Progenitor cell of endocrine pancreas (in vitro differentiated cells): Measurements from ENCODE around the gene GMDS. TPM values are rescaled to one million over a fixed set of nuclear protein-coding genes. Genes with fewer than 3 reads are reported as not detected.

Experiments used
- DNase-seq: peaks from one replicate; pipeline ENCODE4 v3.0.0; 2021; ENCODE audit warnings: low spot score; ENCODE audit not compliant: unreplicated experiment
- H3K27ac Mint-ChIP-seq: 2 replicates; pipeline ENCODE4 v1.8.0; 2021; ENCODE audit warnings: mild to moderate bottlenecking, moderate library complexity, mixed read lengths
- H3K27me3 Mint-ChIP-seq: 2 replicates; pipeline ENCODE4 v1.8.0; 2021; ENCODE audit warnings: mixed read lengths
- H3K36me3 Mint-ChIP-seq: 2 replicates; pipeline ENCODE4 v1.8.0; 2022; ENCODE audit warnings: mixed read lengths; ENCODE audit not compliant: insufficient read depth
- H3K4me1 Mint-ChIP-seq: 2 replicates; pipeline ENCODE4 v1.8.0; 2021; ENCODE audit warnings: low read depth, mixed read lengths
- H3K4me3 Mint-ChIP-seq: 2 replicates; pipeline ENCODE4 v1.8.0; 2021; ENCODE audit warnings: low read depth, mild to moderate bottlenecking, moderate library complexity, mixed read lengths
- H3K9me3 Mint-ChIP-seq: 2 replicates; pipeline ENCODE4 v1.8.0; 2021; ENCODE audit warnings: low read depth, mixed read lengths
- CTCF ChIP-seq: fragments of 200-600 bp; sonication (generic); IDR thresholded peaks from one replicate; pipeline ENCODE4 v1.5.0; 2021; ENCODE audit warnings: antibody characterized with exemption, mild to moderate bottlenecking; ENCODE audit not compliant: unreplicated experiment
- total RNA-seq: library from RNA; stranded (reverse); gene quantifications from 2 replicates; pipeline ENCODE4 v1.2.1, GENCODE V29; 2021

Gene GMDS
- total RNA-seq, 1 donor from 2014 or later: 17.2 TPM

GRCh38 chr6:1711136-1711535 lies 534.3 kb downstream of the GMDS start:
- Mint-ChIP-seq H3K4me1 (peaks cover 2% of the 10 kb centered on the region), H3K9me3 (no peaks in the 10 kb centered on the region), H3K27me3 (peaks cover 9% of the 10 kb centered on the region), H3K36me3 (no peaks in the 10 kb centered on the region), H3K27ac (no peak overlapping the region), H3K4me3 (no peak overlapping the region)
- DNase-seq: no peak
- no peak for TF ChIP-seq CTCF

GRCh38 chr6:1709234-1709641 lies 536.2 kb downstream of the GMDS start:
- Mint-ChIP-seq H3K36me3 (no peaks in the 10 kb centered on the region), H3K4me3 (no peak overlapping the region), H3K9me3 (no peaks in the 10 kb centered on the region), H3K4me1 (peaks cover 2% of the 10 kb centered on the region), H3K27ac (no peak overlapping the region), H3K27me3 (peaks cover 13% of the 10 kb centered on the region)
- no peak for DNase-seq
- no peak for TF ChIP-seq CTCF

GRCh38 chr6:1708820-1709219 lies 536.6 kb downstream of the GMDS start:
- no peak for DNase-seq
- peaks cover 2% of the 10 kb centered on the region for H3K4me1 Mint-ChIP-seq
- no peak overlapping the region for H3K27ac Mint-ChIP-seq
- H3K9me3 Mint-ChIP-seq: no peaks in the 10 kb centered on the region
- no peak overlapping the region for H3K4me3 Mint-ChIP-seq
- no peak for TF ChIP-seq CTCF
- H3K27me3 Mint-ChIP-seq: peaks cover 13% of the 10 kb centered on the region
- H3K36me3 Mint-ChIP-seq: no peaks in the 10 kb centered on the region

- DNase-seq: no peak
- H3K4me1 Mint-ChIP-seq: peaks cover 2% of the 10 kb centered on the region
- H3K27ac Mint-ChIP-seq: no peak overlapping the region
- TF ChIP-seq CTCF: no peak
- H3K9me3 Mint-ChIP-seq: no peaks in the 10 kb centered on the region
- no peaks in the 10 kb centered on the region for H3K36me3 Mint-ChIP-seq
- peaks cover 14% of the 10 kb centered on the region for H3K27me3 Mint-ChIP-seq
- no peak overlapping the region for H3K4me3 Mint-ChIP-seq
Measured at GRCh38 chr6:1708122-1708521, 537.3 kb downstream of the GMDS start.

GRCh38 chr6:1705630-1706029 lies 539.8 kb downstream of the GMDS start:
- Mint-ChIP-seq H3K27me3 (peaks cover 21% of the 10 kb centered on the region), H3K4me1 (peaks cover 2% of the 10 kb centered on the region), H3K27ac (no peak overlapping the region), H3K9me3 (no peaks in the 10 kb centered on the region), H3K36me3 (no peaks in the 10 kb centered on the region), H3K4me3 (no peak overlapping the region)
- DNase-seq: no peak
- TF ChIP-seq CTCF: no peak
